Mesenteric fat pad (tissue), 1 donor: ENCODE results near the gene GAL3ST2. TPM values are rescaled to one million over a fixed set of nuclear protein-coding genes. Genes with fewer than 3 reads are reported as not detected.
"Not testable (repeated sequence)": the region's sequence is repeated elsewhere in the genome, so short reads cannot be mapped to it uniquely, and the experiment has no call there.

Source experiments
- DNase-seq: peaks from one replicate; pipeline ENCODE4 v3.0.0-alpha.2; 2020; ENCODE audit warnings: low spot score
- long read RNA-seq: library from polyadenylated mRNA; unstranded; transcript quantifications from one replicate; pipeline ENCODE4 v2.0.0, GENCODE V29; 2020
- total RNA-seq: library from RNA; stranded (reverse); fragmentation: NEBNext Ultra II Directional; extraction: Animal tissue kit (Norgen Biotek cat#: 25700); gene quantifications from one replicate; pipeline ENCODE4 v1.2.1, GENCODE V29; 2021
- donor health status: DM: yes; HTN: yes; CAD: no.

Gene GAL3ST2
- not detected for total RNA-seq
- long read RNA-seq = 0 reads

DNA sequence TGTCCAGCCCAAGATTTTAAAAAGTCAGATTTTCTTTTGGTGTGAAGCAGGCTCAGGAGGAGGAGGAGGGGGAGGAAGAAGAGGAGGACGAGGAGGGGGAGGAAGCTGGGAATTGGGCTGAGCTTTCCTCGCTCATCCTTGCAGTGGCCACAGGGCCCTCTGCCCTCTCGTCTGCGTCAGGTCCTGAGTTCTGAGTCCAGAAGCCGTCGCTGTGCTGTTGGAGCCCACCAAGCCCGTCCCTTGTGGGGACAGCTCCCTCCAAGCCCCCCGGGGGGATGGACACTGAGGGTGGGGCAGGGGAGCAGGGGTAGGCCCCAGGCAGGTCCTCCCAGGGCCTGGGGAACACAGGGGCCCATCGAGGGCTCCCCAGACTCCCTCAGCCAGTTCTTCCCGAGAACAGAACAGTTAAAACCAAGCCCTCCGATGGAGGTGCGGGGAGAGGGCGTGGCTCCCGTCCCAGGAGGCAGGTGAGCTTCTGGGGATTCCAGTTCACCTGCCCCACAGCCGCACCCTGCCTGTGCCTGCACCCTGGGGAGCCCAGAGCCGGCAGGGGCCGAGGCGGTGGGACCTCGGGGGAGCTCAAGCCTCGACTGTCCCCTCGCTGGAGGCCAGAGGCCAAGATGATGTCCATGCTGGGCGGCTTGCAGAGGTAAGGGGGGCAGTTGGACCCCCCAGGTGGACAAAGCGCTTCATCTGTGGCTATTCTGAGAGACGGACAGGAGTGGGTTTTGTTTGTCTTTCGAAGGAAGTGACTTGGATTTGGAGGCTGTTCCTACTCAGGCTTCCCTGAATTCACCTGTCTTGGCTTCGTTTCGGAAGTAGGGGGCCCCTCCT, at the start of gene GAL3ST2:
GAL3ST2 (plus strand) TSS at position 487 of the 834 bp plus-strand sequence; CDS start at position 621, 134 bp downstream.
- DNase-seq = peak; percentile 83

DNA sequence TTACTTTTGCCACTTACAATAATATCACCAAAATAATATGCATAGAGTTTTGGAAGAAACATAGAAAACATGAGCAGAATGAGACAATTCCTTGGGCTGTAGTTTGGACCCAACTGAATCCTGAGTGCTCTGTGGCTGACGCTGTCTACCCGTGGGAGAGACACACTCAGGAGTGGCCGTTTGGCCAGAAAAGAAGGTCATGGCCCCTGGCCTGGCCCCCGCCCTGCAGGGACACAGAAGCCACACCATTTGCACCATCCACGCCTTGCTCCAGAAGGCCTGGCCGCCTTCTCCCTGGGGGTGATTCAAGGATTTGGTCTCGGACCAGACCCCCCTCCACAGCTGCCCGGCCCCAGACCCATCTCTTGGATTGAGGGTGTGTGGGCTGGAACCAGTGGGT, 48.6 kb upstream of the GAL3ST2 start:
- no peak for DNase-seq

DNA sequence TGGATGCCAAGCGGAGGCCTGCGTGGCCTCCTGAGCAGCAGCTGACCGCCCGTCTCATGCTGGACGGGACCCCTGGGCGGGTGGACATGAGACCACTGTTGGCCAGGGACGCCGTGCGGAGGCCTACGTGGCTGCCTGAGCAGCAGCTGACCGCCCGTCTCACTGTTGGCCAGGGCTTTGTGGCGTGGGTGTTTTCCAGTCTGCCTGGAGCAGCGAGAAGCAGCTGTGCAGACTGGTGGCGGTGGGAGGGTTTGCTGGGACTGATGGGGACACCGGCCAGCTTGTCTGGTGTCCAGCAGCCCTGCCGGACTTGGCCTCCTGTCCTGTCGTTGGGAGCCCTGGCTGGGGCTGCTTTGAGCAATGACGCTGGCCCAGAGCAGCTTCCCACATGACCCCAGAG, 48.0 kb upstream of the GAL3ST2 start:
- DNase-seq = no peak

DNA sequence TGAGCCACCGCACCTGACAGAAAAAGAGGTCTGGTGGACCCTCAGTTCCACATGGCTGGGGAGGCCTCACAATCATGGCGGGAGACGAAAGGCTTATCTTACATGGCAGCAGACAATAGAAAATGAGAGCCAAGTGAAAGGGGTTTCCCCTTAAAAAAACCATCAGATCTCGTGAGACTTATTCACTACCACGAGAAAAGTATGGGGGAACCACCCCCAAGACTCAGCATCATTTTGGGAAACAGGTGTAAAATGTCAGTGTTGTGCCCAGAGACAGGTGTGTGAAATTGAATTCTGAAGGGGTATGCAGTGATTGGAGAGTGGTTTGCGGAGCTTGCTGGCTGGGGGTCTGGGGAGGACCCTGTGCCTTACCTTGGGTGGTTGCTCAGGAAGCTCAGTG, 46.8 kb upstream of the GAL3ST2 start:
- no peak for DNase-seq

DNA sequence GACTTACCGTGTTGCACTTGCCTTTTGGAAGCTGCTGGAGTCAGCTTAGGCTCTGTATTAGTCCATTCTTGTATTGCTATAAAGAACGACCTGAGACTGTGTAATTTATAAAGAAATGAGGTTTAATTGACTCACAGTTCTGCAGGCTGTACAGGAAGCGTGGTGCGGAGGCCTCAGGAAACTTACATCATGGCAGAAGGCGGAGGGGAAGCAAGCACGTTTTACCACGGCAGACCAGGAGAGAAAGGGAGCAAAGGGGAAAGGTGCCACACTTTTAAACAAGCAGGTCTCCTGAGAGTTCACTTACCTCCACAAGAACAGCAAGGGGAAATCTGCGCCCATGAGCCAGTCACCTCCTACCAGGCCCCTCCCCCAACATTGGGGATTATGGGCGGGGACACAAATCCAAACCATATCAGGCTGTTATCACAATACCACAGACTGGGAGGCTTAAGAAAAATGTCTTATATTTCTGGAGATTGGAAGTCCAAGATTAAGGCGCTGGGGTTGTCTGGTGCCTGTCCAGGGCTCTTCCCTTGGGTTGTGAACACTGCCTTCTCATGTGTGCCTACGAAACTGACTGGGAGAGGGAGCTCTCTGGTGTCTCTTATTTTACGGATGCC, 45.8 kb upstream of the GAL3ST2 start:
- DNase-seq = no peak

DNA sequence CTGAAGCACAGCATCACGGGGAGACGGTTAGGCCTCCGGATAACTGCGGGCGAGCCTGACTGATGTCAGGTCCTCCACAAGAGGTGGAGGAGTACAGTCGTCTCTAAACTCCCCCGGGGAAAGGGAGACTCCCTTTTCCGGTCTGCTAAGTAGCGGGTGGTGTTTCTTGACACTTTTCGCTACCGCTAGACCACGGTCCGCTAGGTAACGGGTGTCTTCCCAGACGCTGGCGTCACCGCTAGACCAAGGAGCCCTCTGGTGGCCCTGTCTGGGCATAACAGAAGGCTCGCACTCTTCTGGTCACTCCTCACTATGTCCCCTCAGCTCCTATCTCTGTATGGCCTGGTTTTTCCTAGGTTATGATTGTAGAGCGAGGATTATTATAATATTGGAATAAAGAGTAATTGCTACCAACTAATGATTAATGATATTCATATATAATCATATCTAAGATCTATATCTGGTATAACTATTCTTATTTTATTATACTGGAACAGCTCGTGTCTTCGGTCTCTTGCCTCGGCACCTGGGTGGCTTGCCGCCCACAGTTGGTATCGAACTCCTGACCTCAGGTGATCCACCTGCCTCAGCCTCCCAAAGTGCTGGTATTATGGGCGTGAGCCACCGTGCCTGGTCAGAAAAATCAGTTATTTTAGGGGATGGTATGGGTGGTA, 44.0 kb upstream of the GAL3ST2 start:
- not testable (repeated sequence) for DNase-seq

DNA sequence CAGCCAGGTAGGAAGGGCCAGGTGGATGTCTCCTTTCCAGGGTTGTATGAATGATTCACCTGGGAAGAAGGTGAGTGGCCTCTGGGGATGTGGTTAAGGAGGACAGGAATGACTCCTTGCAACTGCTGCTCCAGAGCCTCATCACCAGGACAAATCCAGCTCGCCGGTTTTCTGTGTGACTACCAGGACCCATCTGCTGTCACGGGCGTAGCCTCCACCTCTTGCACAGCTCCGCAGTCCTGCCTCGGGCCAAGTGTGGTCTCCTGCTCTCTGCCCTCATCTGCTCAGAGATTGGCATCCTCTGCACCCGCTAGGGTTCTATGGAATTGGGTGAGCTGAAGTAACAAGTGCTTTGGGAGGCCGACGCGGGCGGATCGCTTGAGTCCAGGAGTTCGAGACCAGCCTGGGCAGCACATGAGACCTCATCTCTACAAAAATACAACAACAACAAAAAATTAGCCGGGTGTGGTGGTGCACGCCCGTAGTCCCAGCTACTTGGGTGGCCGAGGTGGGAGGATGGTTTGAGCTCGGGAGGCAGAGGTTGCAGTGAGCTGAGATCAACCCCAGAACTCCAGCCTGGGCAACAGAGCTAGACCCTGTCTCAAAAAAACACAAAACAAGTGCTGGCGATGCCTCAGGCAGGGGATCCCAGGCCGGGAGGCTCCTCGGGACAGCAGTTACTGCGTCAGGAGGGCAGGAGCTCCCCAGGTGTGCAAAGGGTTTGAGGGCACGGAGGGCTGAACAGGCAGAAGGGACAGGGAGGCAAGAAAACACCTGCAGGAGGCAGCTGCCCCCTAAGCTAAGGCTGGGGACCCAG, 43.0 kb upstream of the GAL3ST2 start:
- DNase-seq = no peak

DNA sequence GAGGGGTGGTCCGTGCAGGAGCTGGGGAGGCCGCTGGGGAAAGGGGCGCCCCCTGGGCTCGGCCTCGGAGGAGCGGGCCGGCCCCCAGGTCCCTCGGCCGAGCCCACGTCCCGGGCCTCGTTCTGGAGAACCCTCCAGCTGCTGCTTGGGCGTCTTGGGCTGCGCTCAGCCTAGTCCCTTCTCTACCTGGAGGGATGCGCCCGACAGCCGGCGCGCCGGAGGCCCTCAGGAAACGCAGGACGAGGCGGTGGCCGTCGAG, 42.5 kb upstream of the GAL3ST2 start:
- no peak for DNase-seq

DNA sequence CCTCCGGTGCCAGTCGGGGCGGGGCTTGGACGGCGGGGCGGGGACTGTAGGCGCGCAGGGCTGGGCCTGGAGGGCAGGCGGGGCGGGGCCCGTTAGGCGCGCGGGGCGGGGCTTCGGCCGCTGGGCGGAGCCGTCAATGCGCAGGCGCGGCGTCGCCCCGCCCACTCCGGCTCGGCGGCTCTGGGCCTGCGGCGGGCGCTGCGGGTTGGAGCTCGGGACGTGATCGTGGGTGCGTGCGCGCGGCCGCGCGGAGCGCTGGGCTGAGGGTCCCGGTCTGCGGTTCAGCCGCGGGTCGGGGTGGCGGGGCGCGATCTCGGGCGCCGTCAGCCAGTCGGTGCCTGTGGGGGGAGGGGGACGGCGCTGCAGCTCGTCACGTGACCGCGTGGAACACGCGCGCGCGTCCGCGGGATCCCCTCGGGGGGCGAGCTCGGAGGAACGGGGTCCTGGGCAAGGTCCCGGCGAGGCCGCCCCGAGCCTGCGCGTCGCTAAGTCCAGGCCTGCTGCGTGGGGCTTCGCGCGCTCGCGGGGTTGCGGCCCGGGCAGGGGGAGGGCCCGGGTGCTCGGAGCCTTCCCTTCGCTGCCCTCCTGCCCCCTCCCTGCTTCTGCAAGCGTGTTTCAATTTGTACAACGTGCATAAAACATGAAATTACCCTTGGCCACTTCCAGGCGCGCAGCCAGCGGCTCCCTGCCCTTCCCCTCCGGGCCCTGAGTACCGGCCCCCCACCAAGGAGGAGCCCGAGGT, 42.0 kb upstream of the GAL3ST2 start, which contains the start of gene D2HGDH:
D2HGDH (plus strand) TSS at position 164 of the 742 bp plus-strand sequence. CDS start 595 bp downstream, outside the sequence.
- DNase-seq = peak; percentile 99

DNA sequence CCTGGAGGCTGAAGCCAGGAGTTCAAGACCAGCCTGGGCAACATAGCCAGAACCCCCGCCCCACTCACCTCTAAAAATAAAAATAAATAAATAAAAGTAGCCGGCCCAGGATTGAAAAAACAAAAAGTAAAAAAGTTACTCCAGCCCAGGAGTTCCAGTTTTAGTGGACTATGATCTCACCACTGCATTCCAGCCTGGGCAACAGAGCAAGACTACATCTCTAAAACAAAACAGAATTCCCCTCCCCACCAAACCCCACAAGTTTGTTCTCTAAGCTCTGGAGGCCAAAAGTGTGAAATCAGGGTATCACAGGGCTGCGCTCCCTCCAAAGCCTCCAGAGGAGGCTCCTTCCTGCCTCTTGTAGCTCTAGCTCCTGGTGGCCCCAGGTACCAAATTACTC, 40.5 kb upstream of the GAL3ST2 start:
- no peak for DNase-seq

DNA sequence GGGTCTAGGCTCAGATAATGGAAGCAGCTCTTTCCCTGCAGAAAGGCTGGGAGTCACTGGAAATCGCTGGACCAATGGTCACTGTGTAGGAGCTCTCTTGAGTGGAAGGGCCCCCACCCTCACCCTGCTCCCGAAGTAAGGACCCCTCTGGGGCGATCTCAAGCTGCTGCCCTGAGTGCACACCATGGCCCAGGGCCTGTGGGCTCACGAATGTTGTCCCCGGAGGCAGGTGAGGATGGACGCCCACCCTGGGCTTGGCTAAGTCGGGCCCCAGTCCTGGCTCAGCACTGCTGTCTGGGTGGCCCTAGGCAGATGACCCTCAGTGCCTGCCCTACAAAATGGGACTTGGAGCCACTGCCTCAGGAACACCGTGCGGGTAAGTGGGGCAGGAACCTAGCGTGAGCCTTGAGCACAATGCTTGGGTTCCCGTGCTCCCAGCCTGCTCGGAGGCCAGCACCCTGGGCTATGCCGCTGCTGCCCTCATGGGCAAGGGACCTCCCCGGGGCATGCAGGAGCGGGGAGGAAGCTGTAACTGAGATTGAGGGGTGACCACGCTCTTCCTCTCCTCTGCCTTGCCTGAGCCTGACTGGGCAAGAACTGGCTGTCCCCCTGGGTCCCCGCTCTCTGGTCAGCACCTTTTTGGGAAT, 38.5 kb upstream of the GAL3ST2 start:
- no peak for DNase-seq

DNA sequence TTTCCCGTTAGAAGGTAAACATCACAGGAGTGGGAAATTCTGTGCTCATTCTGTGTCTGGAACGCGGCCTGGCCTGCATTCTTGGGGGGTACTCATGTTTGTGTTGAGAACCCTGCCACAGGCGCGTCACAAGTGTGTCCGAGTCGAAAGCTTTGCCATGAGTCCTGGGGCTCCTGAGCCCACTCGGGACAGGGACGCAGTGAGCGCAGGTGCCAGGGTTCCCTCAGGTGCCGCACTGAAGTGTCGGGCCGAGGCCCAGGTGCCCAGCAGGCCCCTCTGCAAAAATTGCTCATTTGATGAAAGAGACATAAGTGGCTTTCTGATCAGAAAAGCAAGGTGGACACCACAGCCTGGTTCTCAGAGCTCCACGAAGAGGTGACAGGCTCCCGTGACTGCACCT, 37.4 kb upstream of the GAL3ST2 start:
- DNase-seq = no peak

DNA sequence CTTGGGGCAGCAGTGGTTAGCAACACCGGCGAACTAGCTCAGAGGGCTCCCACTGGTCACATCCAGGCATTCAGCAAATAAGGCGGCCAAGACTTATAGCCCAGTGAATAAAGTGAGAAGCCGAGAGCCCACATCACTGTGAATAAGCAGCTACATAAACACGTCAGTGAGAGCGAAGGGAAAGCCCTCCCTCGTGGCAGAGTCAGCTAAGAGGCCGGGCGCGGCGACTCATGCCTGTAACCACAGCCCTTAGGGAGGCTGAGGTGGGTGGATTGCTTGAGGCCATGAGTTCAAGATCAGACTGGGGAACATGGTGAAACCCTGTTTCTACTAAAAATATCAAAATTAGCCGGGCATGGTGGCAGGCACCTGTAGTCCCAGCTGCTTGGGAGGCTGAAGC, 37.0 kb upstream of the GAL3ST2 start:
- no peak for DNase-seq

DNA sequence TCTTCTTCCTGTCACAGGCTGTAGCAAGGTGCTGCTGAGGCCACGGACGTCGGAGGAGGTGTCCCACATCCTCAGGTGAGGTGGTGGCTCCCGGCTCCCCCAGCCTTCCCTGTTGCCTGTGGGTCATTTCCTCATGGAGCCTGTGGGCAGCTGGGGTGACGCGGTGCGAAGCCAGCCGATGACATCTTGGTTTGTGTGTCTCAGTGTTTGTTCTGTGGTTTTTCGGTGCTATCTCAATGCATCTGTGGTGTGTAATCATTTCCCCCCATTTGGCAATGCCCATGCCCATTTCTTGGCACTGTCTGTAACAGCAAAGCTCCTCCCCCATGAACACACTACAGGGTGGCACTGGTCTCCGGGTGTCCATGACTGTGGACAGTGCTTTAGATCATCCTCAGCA, 35.6 kb upstream of the GAL3ST2 start:
- no peak for DNase-seq

DNA sequence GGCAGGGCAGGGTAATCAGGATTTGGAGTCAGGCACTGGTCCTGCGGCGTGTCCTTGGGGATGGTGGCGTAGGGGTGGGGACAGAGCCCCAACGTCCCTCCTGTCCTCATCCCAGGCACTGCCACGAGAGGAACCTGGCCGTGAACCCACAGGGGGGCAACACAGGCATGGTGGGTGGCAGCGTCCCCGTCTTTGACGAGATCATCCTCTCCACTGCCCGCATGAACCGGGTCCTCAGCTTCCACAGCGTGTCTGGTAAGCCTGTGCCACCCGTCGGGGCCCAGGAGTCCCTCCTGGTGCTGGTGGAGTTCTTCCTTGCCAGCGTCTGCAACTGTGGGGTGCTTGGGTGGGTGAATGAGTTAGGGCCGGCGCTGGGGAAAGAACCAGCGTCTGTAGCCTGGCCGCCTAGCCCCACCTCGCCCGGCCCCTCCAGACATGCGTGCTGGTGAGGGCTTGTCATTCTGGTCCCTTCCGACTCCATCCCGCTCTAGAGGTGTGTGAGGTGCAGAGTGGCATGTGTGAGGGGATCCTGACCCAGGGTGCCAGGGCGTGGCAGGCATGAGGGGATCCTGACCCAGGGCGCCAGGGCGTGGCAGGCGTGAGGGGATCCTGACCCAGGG, 34.2 kb upstream of the GAL3ST2 start:
- no peak for DNase-seq

DNA sequence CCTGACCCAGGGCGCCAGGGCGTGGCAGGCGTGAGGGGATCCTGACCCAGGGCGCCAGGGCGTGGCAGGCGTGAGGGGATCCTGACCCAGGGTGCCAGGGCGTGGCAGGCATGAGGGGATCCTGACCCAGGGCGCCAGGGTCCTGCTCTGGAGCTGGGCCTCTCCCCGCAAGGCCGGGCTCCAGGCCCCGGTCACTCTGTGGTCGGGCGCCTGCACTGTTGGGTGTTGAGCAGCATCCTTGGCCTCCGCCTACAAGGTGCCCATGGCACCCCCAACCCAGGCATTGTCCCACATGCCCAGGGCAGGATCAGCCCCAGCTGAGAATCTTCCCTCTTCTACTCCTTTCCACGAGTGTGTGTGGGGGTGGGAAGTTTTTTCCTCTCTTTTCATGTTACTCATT, 33.6 kb upstream of the GAL3ST2 start:
- not testable (repeated sequence) for DNase-seq

DNA sequence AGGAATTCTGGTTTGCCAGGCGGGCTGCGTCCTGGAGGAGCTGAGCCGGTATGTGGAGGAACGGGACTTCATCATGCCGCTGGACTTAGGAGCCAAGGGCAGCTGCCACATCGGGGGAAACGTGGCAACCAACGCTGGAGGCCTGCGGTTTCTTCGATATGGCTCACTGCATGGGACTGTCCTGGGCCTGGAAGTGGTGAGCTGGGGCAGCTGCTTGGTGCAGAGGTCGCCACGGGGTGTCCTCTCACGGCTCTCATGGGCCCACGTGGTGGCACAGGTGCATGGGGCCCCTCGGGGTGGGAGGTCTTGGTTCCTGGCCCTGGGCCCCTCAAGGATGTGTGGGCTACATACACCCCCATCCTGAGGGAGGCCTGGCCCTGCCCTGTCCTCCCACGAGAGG, 33.0 kb upstream of the GAL3ST2 start:
- no peak for DNase-seq

DNA sequence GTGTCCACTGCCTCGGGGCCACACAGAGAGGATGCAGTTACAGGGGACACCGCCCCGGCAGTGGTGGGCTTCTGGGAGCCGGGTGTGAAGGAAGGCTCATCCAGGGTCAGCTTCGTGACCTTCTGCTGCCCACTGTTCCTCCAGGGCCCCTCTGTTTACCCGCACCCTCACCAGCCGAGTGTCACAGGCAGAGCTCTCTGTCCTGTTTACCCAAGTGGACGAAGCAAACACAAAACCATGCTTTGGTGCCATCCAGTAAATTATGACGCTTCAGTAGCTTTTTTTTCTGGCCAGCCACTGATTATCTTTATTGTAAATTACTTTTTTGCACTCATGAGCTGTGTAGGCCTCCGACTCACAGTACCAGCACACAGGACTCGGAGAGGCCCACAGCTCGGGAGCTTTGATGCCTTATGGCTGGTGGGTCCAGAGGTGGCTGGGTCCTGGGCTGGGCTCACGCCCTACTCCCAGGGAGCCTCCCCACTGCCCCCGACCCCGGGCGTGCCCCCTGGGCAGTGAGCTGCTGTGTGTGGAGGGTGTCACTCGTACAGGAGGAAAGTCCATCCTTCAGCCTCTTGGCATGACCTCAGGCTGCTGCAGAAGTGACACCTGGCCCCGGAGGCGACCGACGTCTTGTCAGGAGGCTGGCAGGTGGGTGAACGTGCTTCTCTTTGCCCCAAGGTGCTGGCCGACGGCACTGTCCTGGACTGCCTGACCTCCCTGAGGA, 32.4 kb upstream of the GAL3ST2 start:
- no peak for DNase-seq

DNA sequence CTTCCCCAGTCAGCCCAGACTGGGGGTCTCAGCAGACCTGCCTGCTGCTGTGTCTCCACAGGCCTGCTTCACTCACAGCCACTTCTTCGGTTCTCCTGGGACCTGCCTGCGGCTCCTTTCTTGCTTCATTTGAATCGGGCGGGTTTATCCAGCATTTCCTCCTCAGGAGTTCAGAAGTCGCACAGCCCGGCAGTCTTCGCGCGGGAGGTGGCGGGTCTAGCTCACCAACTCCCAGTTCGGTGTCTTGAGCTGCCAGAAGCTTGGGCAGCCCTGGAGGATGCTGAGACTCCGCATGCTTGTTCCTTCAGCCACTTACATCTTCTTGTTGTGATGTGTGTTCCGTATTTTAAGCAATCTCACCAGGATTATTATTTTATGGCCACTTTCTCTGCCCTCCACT, 31.3 kb upstream of the GAL3ST2 start:
- DNase-seq = no peak
